GM12878 (cell line): ENCODE data around the gene MYO9B. TPM values are rescaled to one million over a fixed set of nuclear protein-coding genes. Genes with fewer than 3 reads are reported as not detected.
A peak's percentile ranks its signal among the peaks of the same experiment; 100 is the strongest.

Experiments used
- BHLHE40 ChIP-seq, 2 experiments: fragments of 450-650 bp in 1 of 2; IDR thresholded peaks; 2 replicates each; pipeline ENCODE4 v1.6.1; 2011 to 2017; ENCODE audit warnings: low read depth in 2 of 2, borderline replicate concordance in 1 of 2, improper control_type of control experiment in 1 of 2, low read length in 1 of 2, mild to moderate bottlenecking in 1 of 2
- BRCA1 ChIP-seq: IDR thresholded peaks from 2 replicates; pipeline ENCODE4 v1.6.1; 2011; ENCODE audit warnings: low read depth, low read length, improper control_type of control experiment
- CEBPZ ChIP-seq: fragments of 150-350 bp; IDR thresholded peaks from 2 replicates; pipeline ENCODE4 v1.6.1; 2016; ENCODE audit warnings: low read depth, low read length
- E2F4 ChIP-seq: IDR thresholded peaks from 2 replicates; pipeline ENCODE4 v1.6.1; 2012; ENCODE audit warnings: low read depth, low read length, improper control_type of control experiment
- EZH2 ChIP-seq: IDR thresholded peaks from 2 replicates; pipeline ENCODE4 v1.6.1; 2012; ENCODE audit warnings: low read depth, mild to moderate bottlenecking, control low read depth, inconsistent platforms, low read length, borderline replicate concordance; ENCODE audit not compliant: control insufficient read depth
- GABPA ChIP-seq: IDR thresholded peaks from 2 replicates; pipeline ENCODE4 v1.6.1; 2014; ENCODE audit warnings: antibody characterized with exemption, low read depth, mild to moderate bottlenecking, inconsistent platforms
- GATAD2B ChIP-seq: fragments of 450-650 bp; conservative IDR thresholded peaks from 2 replicates; pipeline ENCODE4 v1.6.1; 2017; ENCODE audit warnings: low read depth, mild to moderate bottlenecking, moderate library complexity
- JUNB ChIP-seq: IDR thresholded peaks from 2 replicates; pipeline ENCODE4 v1.6.1; 2016; ENCODE audit warnings: antibody characterized with exemption, mild to moderate bottlenecking
- MLLT1 ChIP-seq: fragments of 450-650 bp; IDR thresholded peaks from 2 replicates; pipeline ENCODE4 v1.6.1; 2016; ENCODE audit warnings: mild to moderate bottlenecking
- NR2C2 ChIP-seq: IDR thresholded peaks from 2 replicates; pipeline ENCODE4 v1.6.1; 2011; ENCODE audit warnings: borderline replicate concordance, low read depth; ENCODE audit not compliant: control insufficient read depth, insufficient read length
- POU2F2 ChIP-seq: IDR thresholded peaks from 3 replicates; pipeline ENCODE4 v1.6.1; 2011; ENCODE audit warnings: low read depth, mild to moderate bottlenecking, low read length, borderline replicate concordance
- RB1 ChIP-seq: fragments of 450-650 bp; formaldehyde crosslinking; IDR thresholded peaks from 2 replicates; pipeline ENCODE4 v1.6.1; 2017; ENCODE audit warnings: mild to moderate bottlenecking, borderline replicate concordance
- RELB ChIP-seq: fragments of 450-650 bp; IDR thresholded peaks from 2 replicates; pipeline ENCODE4 v1.6.1; 2017; ENCODE audit warnings: low read depth, mild to moderate bottlenecking, moderate library complexity
- REST ChIP-seq: IDR thresholded peaks from 2 replicates; pipeline ENCODE4 v1.6.1; 2012; ENCODE audit warnings: mild to moderate bottlenecking, low read depth, low read length
- SP1 ChIP-seq: IDR thresholded peaks from one replicate; pipeline ENCODE4 v1.6.1; 2011; ENCODE audit warnings: low read depth, low read length
- SPI1 ChIP-seq: IDR thresholded peaks from 2 replicates; pipeline ENCODE4 v1.6.1; 2011; ENCODE audit warnings: low read depth, mild to moderate bottlenecking, low read length, moderate library complexity, borderline replicate concordance; ENCODE audit not compliant: insufficient read depth
- polyA plus RNA-seq, 11 experiments: library from polyadenylated mRNA; depleted of rRNA in 4 of 11; unstranded in 6 of 11; stranded (reverse) in 5 of 11; fragments of >200 nt; fragmentation: Nextera tagmentation in 4 of 11; fragmentation: Illumina TruSeq in 1 of 11; extraction: Ambion mirVana in 4 of 11; extraction: Trizol in 1 of 11; gene quantifications; 1 replicate in 1 of 11; 2 replicates in 10 of 11; pipeline versions ENCODE4 v1.2.1 to v1.2.3, GENCODE V29; 2011 to 2016; ENCODE audit warnings: inconsistent platforms in 2 of 11, missing spikeins in 2 of 11, low read depth in 1 of 11
- total RNA-seq, 4 experiments: library from RNA; depleted of rRNA in 3 of 4; stranded (reverse); fragments of >200 nt in 3 of 4; fragmentation: Illumina TruSeq in 1 of 4; extraction: Trizol in 1 of 4; gene quantifications; 2 replicates each; pipeline versions ENCODE4 v1.2.1 to v1.2.3, GENCODE V29; 2013 to 2021

Gene MYO9B
- total and polyA plus RNA-seq, 10 of the 15 experiments (the other 5 are each of a cell fraction or from before 2014, with no cell fraction given) = 5.4 to 165 (median 45.8) TPM

- TF ChIP-seq REST (no peak), CEBPZ (no peak), E2F4 (no peak), SP1 (peak; percentile 65), GABPA (0 out of 2 replicates have a peak, but pooled peaks have one; percentile 2), RELB (peak; percentile 95), NR2C2 (no peak), JUNB (peak; percentile 40), BRCA1 (no peak), BHLHE40 (IDR thresholded peaks at IDR 0.05; ENCODE audit: borderline replicate concordance in 1 of 2, low read depth in 2 of 2, low read length in 1 of 2) (peak; percentile 93 to 97), SPI1 (peak; percentile 87), POU2F2 (no peak; the same call in 1 of the 3 replicates), EZH2 (no peak), RB1 (no peak), GATAD2B (peak; percentile 94), MLLT1 (peak; percentile 70)
- TF ChIP-seq, all 136 proteins: peak for 68
Observed at GRCh38 chr19:17125728-17126677, 50.4 kb downstream of the MYO9B start (continued).
